Measurements from ENCODE around the gene SYTL2. TPM values are rescaled to one million over a fixed set of nuclear protein-coding genes. Genes with fewer than 3 reads are reported as not detected.

SYTL2 gene
- total RNA-seq, 2 donors from 2014 or later, result 28.3 to 55.3 TPM

- WGBS, 2 donors, result 90 to 94% methylated on average over 4 of the region's 4 CpGs
- intact Hi-C loops (cut with DNase I), result no loop called here
- Histone ChIP-seq H3K36me3 (replicated peaks in 1 of 2; ENCODE audit: insufficient read depth in 1 of 2, low read depth in 2 of 2) (no peaks in the 10 kb centered on the region), H3K4me1 (no peaks in the 10 kb centered on the region), H3K9me3 (no peaks in the 10 kb centered on the region), H3K4me3 (no peak overlapping the region), H3K27ac (no peak overlapping the region), H3K27me3 (no peaks in the 10 kb centered on the region)
- ATAC-seq (no peak), DNase-seq (no peak)
- TF ChIP-seq POLR2A (IDR thresholded peaks at IDR 0.05) (no peak), CTCF (IDR thresholded peaks at IDR 0.05) (no peak)
These were observed 12.6 kb downstream of the SYTL2 start for GRCh38 chr11:85798361-85798760.

- 38 to 42% methylated on average over 4 of the region's 4 CpGs for WGBS, 2 donors
- H3K36me3 ChIP-seq (replicated peaks in 1 of 2; ENCODE audit: insufficient read depth in 1 of 2, low read depth in 2 of 2), result no peaks in the 10 kb centered on the region
- DNase-seq (no peak), ATAC-seq (no peak)
- H3K4me3 ChIP-seq, result no peak overlapping the region
- H3K27ac ChIP-seq, result no peak overlapping the region
- intact Hi-C loops (cut with DNase I), result no loop called here
- TF ChIP-seq CTCF (IDR thresholded peaks at IDR 0.05), result no peak
- no peak for TF ChIP-seq POLR2A (IDR thresholded peaks at IDR 0.05)
- no peaks in the 10 kb centered on the region for H3K9me3 ChIP-seq
- H3K27me3 ChIP-seq, result no peaks in the 10 kb centered on the region
- no peaks in the 10 kb centered on the region for H3K4me1 ChIP-seq
These were observed 15.0 kb downstream of the SYTL2 start for GRCh38 chr11:85795712-85796487.

- Histone ChIP-seq H3K27ac (no peak overlapping the region), H3K4me1 (peaks cover 4% of the 10 kb centered on the region), H3K4me3 (no peak overlapping the region), H3K9me3 (no peaks in the 10 kb centered on the region), H3K36me3 (replicated peaks in 1 of 2; ENCODE audit: insufficient read depth in 1 of 2, low read depth in 2 of 2) (no peaks in the 10 kb centered on the region), H3K27me3 (no peaks in the 10 kb centered on the region)
- ATAC-seq (no peak), DNase-seq (no peak)
- WGBS, 2 donors, result 89 to 90% methylated on average over 2 of the region's 2 CpGs
- intact Hi-C loops (cut with DNase I), result no loop called here
- TF ChIP-seq POLR2A (IDR thresholded peaks at IDR 0.05) (no peak), CTCF (IDR thresholded peaks at IDR 0.05) (no peak)
These were observed 19.4 kb downstream of the SYTL2 start for GRCh38 chr11:85791409-85791990.

- Histone ChIP-seq H3K27ac (peak overlapping the region in 2 of 4 donors; percentile 9 to 34), H3K4me3 (no peak overlapping the region), H3K36me3 (replicated peaks in 1 of 2; ENCODE audit: insufficient read depth in 1 of 2, low read depth in 2 of 2) (no peaks in the 10 kb centered on the region), H3K4me1 (peaks cover 7% of the 10 kb centered on the region), H3K27me3 (no peaks in the 10 kb centered on the region), H3K9me3 (no peaks in the 10 kb centered on the region)
- DNase-seq (peak in 2 of 4 donors; percentile 9 to 25), ATAC-seq (peak; percentile 47)
- 67% methylated on average over 3 of the region's 3 CpGs for WGBS, 2 donors
- TF ChIP-seq CTCF (IDR thresholded peaks at IDR 0.05) (no peak), POLR2A (IDR thresholded peaks at IDR 0.05) (no peak)
- intact Hi-C loops (cut with DNase I), result no loop called here
These were observed 22.9 kb downstream of the SYTL2 start for GRCh38 chr11:85787809-85788760.
